ENCODE measurements around the gene PXDN.

Gene PXDN

DNA sequence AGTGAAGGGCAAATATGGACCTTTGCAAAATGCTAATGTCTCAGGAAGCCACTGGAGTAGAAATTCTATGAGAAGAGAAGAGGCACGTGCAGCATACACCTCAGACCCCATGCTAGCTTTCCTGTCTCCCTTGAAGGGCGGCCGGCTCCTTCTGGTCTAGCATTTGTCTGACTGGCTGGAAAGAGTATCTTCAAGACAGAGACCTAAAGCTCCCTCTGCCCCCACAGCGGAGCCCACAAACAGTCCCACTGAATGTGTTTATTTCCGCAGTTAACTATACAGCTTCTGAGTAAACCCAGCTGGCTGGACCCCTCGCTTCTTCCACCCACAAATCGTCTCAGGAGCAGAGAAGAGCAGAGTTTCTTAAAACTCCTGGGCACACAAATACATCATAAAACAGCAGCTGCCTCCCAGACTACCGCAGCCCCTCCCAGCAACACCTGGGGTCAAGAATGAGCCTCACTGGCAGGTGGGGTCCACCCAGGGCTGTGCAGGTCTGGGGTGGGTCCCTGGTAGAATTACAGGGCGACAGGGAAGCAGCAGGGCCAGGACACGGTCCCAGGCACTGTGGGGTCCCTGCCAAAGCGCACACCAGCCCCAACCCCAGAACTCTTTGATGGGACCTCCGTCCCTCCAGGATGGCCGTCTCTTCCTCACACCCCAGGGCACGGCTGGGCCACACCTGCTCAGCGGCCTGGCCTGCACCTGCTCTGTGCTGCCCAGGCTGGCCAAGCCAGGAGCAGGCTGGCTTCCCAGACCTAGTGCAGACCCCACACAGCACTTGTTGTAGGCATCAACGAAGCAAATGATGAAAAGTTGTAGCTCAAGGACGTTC lies 103.8 kb downstream of the PXDN start:
- Histone ChIP-seq H3K27me3 (replicated peaks; ENCODE audit: control insufficient read depth, insufficient read depth, low read length) (no peaks in the 10 kb centered on the region), H3K4me3 (replicated peaks; ENCODE audit: low read depth, low read length) (no peak overlapping the region), H3K36me3 (ENCODE audit: control insufficient read depth, insufficient read depth, low read length) (no peaks in the 10 kb centered on the region)
- TF ChIP-seq, protein P1, sequence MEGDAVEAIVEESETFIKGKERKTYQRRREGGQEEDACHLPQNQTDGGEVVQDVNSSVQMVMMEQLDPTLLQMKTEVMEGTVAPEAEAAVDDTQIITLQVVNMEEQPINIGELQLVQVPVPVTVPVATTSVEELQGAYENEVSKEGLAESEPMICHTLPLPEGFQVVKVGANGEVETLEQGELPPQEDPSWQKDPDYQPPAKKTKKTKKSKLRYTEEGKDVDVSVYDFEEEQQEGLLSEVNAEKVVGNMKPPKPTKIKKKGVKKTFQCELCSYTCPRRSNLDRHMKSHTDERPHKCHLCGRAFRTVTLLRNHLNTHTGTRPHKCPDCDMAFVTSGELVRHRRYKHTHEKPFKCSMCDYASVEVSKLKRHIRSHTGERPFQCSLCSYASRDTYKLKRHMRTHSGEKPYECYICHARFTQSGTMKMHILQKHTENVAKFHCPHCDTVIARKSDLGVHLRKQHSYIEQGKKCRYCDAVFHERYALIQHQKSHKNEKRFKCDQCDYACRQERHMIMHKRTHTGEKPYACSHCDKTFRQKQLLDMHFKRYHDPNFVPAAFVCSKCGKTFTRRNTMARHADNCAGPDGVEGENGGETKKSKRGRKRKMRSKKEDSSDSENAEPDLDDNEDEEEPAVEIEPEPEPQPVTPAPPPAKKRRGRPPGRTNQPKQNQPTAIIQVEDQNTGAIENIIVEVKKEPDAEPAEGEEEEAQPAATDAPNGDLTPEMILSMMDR (IDR thresholded peaks at IDR 0.05; ENCODE audit: insufficient read depth, low read length, poor library complexity, severe bottlenecking) = no peak
- DNase-seq (ENCODE audit: extremely low read depth, insufficient read length) = no peak

DNA sequence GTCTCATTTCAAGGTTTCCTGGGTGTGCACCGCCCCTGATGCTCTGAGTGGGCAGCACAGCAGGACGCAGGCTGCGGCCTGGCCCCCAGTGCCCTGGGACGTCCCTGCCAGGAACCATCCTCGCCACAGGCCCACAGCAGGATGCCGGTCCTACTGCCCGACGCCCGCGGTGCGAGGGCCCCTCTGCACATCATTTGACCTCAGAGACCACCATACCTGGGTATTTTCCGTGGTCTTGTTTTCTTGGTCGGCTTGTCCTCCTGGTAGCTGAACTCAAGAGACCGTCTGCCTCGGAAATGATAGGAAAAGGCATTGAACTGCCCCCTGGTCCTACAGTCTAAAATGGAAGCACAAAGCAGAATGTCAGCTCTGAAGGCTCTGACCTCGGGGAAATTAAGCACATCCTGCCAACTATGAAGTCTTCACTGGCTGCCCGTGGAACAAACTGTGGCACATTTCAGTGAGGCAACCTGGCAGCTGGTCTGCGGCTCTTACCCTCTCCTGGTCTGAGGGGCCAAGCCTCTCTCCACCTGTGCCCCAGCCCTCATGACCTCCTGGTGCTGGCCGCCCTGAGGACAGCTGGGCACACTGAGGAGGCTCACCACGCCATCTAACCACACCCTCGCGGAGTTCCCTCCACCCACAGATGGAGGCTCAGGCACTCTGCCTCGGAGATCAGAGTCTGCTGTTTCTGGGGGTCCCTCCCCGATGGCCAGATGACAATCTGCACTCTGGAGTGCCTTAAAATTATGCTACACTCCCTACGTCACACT lies 105.0 kb downstream of the PXDN start:
- Histone ChIP-seq H3K27me3 (replicated peaks; ENCODE audit: control insufficient read depth, insufficient read depth, low read length) (no peaks in the 10 kb centered on the region), H3K4me3 (replicated peaks; ENCODE audit: low read depth, low read length) (no peak overlapping the region), H3K36me3 (ENCODE audit: control insufficient read depth, insufficient read depth, low read length) (no peaks in the 10 kb centered on the region)
- TF ChIP-seq, protein P1 (IDR thresholded peaks at IDR 0.05; ENCODE audit: insufficient read depth, low read length, poor library complexity, severe bottlenecking) = no peak
- no peak for DNase-seq (ENCODE audit: extremely low read depth, insufficient read length)

DNA sequence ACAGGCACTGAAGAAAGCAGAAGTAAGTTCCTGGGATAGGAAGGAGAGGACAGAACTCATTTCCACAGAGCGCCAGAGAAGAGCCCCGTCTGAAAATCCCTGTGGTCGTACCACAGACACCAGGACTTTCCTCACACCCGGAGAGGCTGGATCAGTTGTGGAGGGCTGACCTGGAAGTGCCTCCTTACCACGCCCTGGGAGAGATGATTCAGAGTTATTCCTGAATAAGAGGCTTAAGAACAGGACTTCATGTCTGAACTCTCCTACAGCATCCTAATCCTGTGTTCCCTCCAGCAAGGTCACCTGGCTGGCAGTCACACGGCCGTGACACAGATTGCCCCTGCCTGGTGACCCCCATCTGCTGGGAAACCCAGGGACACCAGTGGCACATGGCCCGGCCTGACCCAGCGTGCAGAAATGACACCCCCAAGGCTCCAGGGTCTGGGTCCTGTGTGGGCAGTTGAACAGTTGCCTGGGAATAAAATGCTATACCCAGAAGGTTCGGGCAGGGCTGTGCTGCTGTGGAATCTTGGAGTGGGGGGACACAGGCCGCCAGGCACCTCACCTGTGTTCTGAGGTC lies 105.9 kb downstream of the PXDN start:
- TF ChIP-seq, protein P1 (IDR thresholded peaks at IDR 0.05; ENCODE audit: insufficient read depth, low read length, poor library complexity, severe bottlenecking) = no peak
- no peaks in the 10 kb centered on the region for H3K27me3 ChIP-seq (replicated peaks; ENCODE audit: control insufficient read depth, insufficient read depth, low read length)
- H3K4me3 ChIP-seq (replicated peaks; ENCODE audit: low read depth, low read length) = no peak overlapping the region
- no peaks in the 10 kb centered on the region for H3K36me3 ChIP-seq (ENCODE audit: control insufficient read depth, insufficient read depth, low read length)
- DNase-seq (ENCODE audit: extremely low read depth, insufficient read length) = no peak

DNA sequence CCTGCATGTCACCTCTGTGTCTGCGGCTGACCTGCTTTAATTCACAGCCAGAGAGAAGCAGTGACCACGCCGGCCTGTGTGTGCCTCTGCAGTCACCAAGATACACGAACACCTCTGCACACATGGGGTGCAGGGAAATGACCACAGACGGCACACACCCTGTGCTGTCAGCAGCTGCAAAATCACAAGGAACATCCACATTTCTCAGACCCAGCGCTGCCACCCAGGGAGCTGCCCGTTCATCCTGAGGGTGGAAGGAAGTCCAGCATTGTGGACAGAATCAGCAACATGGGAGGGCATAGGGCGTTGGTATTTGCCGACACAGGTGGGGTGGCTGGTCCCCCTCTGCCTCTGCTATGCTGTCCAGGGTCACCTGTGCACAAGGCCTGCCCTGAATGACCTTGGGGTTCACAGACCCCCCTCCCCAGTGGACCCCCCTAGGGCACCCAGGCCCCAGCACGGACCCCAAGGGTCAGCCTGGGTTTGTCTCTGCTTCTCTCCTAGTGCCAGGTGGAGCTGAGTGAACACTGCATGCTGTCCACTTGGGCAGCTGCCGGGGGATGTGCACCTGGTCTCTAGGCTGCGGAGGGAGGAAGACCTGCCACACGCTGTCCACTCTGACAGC lies 107.4 kb downstream of the PXDN start:
- no peak for DNase-seq (ENCODE audit: extremely low read depth, insufficient read length)
- Histone ChIP-seq H3K4me3 (replicated peaks; ENCODE audit: low read depth, low read length) (no peak overlapping the region), H3K27me3 (replicated peaks; ENCODE audit: control insufficient read depth, insufficient read depth, low read length) (no peaks in the 10 kb centered on the region), H3K36me3 (ENCODE audit: control insufficient read depth, insufficient read depth, low read length) (no peaks in the 10 kb centered on the region)
- TF ChIP-seq, protein P1 (IDR thresholded peaks at IDR 0.05; ENCODE audit: insufficient read depth, low read length, poor library complexity, severe bottlenecking) = no peak

DNA sequence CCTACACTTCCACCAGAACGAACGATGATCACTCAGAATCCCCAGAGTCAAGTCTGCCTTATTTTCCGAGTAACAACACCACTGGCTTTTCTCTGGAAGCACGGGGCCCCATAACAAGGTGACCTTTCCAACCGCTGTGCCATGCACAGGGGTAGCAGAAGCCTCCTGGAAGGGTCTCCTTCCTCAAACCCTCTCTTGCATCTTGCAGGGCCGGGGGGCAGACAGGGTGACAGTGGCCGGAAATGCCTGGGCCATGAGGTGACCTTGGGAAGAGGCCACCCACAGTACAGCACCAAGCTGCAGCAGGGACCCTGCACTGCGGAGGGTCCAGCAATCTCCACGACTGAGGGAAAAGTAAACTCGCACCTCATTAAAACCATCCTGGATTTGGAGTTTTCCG lies 108.5 kb downstream of the PXDN start:
- H3K36me3 ChIP-seq (ENCODE audit: control insufficient read depth, insufficient read depth, low read length) = no peaks in the 10 kb centered on the region
- no peak for DNase-seq (ENCODE audit: extremely low read depth, insufficient read length)
- TF ChIP-seq, protein P1 (IDR thresholded peaks at IDR 0.05; ENCODE audit: insufficient read depth, low read length, poor library complexity, severe bottlenecking) = no peak
- no peak overlapping the region for H3K4me3 ChIP-seq (replicated peaks; ENCODE audit: low read depth, low read length)
- no peaks in the 10 kb centered on the region for H3K27me3 ChIP-seq (replicated peaks; ENCODE audit: control insufficient read depth, insufficient read depth, low read length)

Data from GM06990 (cell line).